ENCODE data around the gene EPYC.

GRCh38 chr12:90969346-90969745 is 35.4 kb downstream of the EPYC start:
- no peak for TF ChIP-seq RFX5 (IDR thresholded peaks at IDR 0.05; ENCODE audit: low read depth, low read length)
- TF ChIP-seq CTCF (conservative IDR thresholded peaks at IDR 0.05; ENCODE audit: low read depth, low read length): no peak
- no peak for TF ChIP-seq BHLHE40 (IDR thresholded peaks at IDR 0.05; ENCODE audit: low read depth, low read length)
- TF ChIP-seq POLR2A (IDR thresholded peaks at IDR 0.05; ENCODE audit: low read depth, low read length): no peak
- TF ChIP-seq MXI1 (IDR thresholded peaks at IDR 0.05; ENCODE audit: borderline replicate concordance, low read depth, low read length): no peak

Data from IMR-90 (cell line).